Stomach (tissue), 9 donors: ENCODE results near the gene ZNF808. TPM values are rescaled to one million over a fixed set of nuclear protein-coding genes. Genes with fewer than 3 reads are reported as not detected.
"Not testable (repeated sequence)": the region's sequence is repeated elsewhere in the genome, so short reads cannot be mapped to it uniquely, and the experiment has no call there.

Experiments used
- DNase-seq, 2 donors: peaks; one replicate each; pipeline versions ENCODE4 v3.0.0 to v3.0.0-alpha.2; 2013 to 2019
- H3K27ac ChIP-seq, 5 donors: fragments of 200-600 bp in 4 of 5; sonication (generic) in 4 of 5; one replicate each; pipeline ENCODE4 v1.5.1; 2013 to 2019; ENCODE audit warnings: mild to moderate bottlenecking in 1 of 5, moderate library complexity in 1 of 5
- H3K27me3 ChIP-seq, 3 donors: fragments of 200-600 bp; sonication (generic); one replicate each; pipeline ENCODE4 v1.5.1; 2017 to 2019; ENCODE audit warnings: mixed run types in 1 of 3
- H3K36me3 ChIP-seq, 4 donors: fragments of 200-600 bp; sonication (generic); 1 replicate in 3 of 4; 2 replicates in 1 of 4; pipeline ENCODE4 v1.5.1; 2016 to 2019
- H3K4me1 ChIP-seq, 4 donors: fragments of 200-600 bp; sonication (generic); one replicate each; pipeline ENCODE4 v1.5.1; 2016 to 2019
- H3K4me3 ChIP-seq, 4 donors: fragments of 200-600 bp; sonication (generic) in 3 of 4; one replicate each; pipeline ENCODE4 v1.5.1; 2016 to 2019; ENCODE audit warnings: mild to moderate bottlenecking in 1 of 4
- H3K9me3 ChIP-seq, 4 donors: fragments of 200-600 bp; sonication (generic); one replicate each; pipeline ENCODE4 v1.5.1; 2016 to 2019
- CTCF ChIP-seq, 7 experiments: fragments of 450-650 bp in 4 of 7; fragments of 200-600 bp in 3 of 7; sonication (generic) in 3 of 7; IDR thresholded peaks; one replicate each; pipeline ENCODE4 v1.5.1; 2016 to 2019; ENCODE audit warnings: antibody characterized with exemption in 7 of 7, control low read depth in 2 of 7, mild to moderate bottlenecking in 1 of 7
- EP300 ChIP-seq: sonication (generic); formaldehyde crosslinking; IDR thresholded peaks from one replicate; pipeline ENCODE4 v1.6.1; 2017; ENCODE audit warnings: antibody characterized with exemption
- POLR2A ChIP-seq, 4 donors: fragments of 450-650 bp; IDR thresholded peaks; one replicate each; pipeline ENCODE4 v1.6.1; 2016; ENCODE audit warnings: antibody characterized with exemption in 4 of 4, control low read depth in 2 of 4, mild to moderate bottlenecking in 1 of 4, moderate library complexity in 1 of 4
- POLR2AphosphoS5 ChIP-seq, 3 donors: sonication (generic); formaldehyde crosslinking; IDR thresholded peaks; one replicate each; pipeline ENCODE4 v1.6.1; 2016; ENCODE audit warnings: antibody characterized with exemption in 3 of 3
- WGBS, 5 donors: extraction: QIAGEN DNeasy Blood & Tissue Kit in 3 of 5; methylation state at CpG; one replicate each; pipeline versions ENCODE4 v1.1.5 to v1.1.7; 2013 to 2018; 5-methylcytosine and 5-hydroxymethylcytosine counted together
- intact Hi-C: fragments of 100-400 bp; cut with DNase I; formaldehyde crosslinking; loops from one replicate; pipeline ENCODE4 v1.15.1; 2023; ENCODE audit warnings: low total_unique reads
- polyA plus RNA-seq, 3 donors: library from polyadenylated mRNA; stranded (reverse); fragments of 200-250 nt; gene quantifications; one replicate each; pipeline ENCODE4 v1.2.3, GENCODE V29; 2013
- total RNA-seq, 5 donors: library from RNA; depleted of rRNA; stranded (reverse); fragments of >200 nt; gene quantifications; one replicate each; pipeline versions ENCODE4 v1.1.0 to v1.2.3, GENCODE V29; 2014 to 2016
- donor health status: healthy with polysubstance abuse.
- donor health status: Bipolar disorder and iron deficiency.
- donor health status: healthy.

Gene ZNF808
- total and polyA plus RNA-seq, 8 donors, result 0.92 to 41.5 (median 11.8) TPM

- peaks cover 2 to 80% (median 45%) of the 10 kb centered on the region in 4 donors for H3K9me3 ChIP-seq
- H3K27me3 ChIP-seq, result no peaks in the 10 kb centered on the region
- TF ChIP-seq POLR2A (IDR thresholded peaks at IDR 0.05) (no peak), CTCF (IDR thresholded peaks at IDR 0.05) (no peak), POLR2AphosphoS5 (IDR thresholded peaks at IDR 0.05) (no peak), EP300 (no peak)
- H3K4me1 ChIP-seq, result peaks cover 5 to 19% (median 17%) of the 10 kb centered on the region in 4 donors
- intact Hi-C loops, result no loop called here
- H3K36me3 ChIP-seq, result peaks cover 7 to 36% (median 28%) of the 10 kb centered on the region in 4 donors
- DNase-seq, result peak in 1 of 2 donors; percentile 14
- no peak overlapping the region for H3K27ac ChIP-seq
- WGBS, 5 donors, result 80 to 95% (median 89%) methylated on average over 2 of the region's 2 CpGs
- H3K4me3 ChIP-seq, result no peak overlapping the region
Observed at GRCh38 chr19:52566588-52566987, 39.1 kb downstream of the ZNF808 start.

- Histone ChIP-seq H3K4me3 (no peak overlapping the region), H3K36me3 (peaks cover 6 to 34% (median 29%) of the 10 kb centered on the region in 4 donors), H3K27ac (no peak overlapping the region), H3K9me3 (peaks cover 0 to 78% (median 37%) of the 10 kb centered on the region in 4 donors), H3K27me3 (no peaks in the 10 kb centered on the region), H3K4me1 (peaks cover 5 to 21% (median 18%) of the 10 kb centered on the region in 4 donors)
- TF ChIP-seq EP300 (no peak), POLR2A (IDR thresholded peaks at IDR 0.05) (no peak), CTCF (IDR thresholded peaks at IDR 0.05) (no peak), POLR2AphosphoS5 (IDR thresholded peaks at IDR 0.05) (no peak)
- DNase-seq, result no peak
- 95 to 98% (median 97%) methylated on average over 14 of the region's 14 CpGs for WGBS, 5 donors
- intact Hi-C loops, result no loop called here
Observed at GRCh38 chr19:52567921-52568320, 40.5 kb downstream of the ZNF808 start.

DNA sequence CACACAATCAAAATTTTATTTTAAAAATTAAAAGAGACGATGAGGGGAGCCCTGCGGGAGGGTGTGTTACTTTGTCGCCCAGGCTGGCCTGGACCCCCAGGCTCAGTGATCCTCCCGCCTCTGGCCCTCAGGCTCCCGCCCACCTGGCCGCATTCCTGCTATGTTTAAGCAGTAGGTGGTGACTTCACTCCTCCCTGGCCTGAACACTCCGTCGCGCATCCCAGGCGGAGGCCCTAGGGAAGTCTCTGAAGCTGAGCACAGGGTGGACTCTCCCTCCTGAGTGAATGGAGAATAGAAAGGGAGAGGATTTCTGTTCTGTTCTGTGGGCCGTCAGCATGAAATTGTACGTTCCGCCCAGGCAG lies 42.2 kb downstream of the ZNF808 start:
- H3K9me3 ChIP-seq, result peaks cover 0 to 64% (median 28%) of the 10 kb centered on the region in 4 donors

DNA sequence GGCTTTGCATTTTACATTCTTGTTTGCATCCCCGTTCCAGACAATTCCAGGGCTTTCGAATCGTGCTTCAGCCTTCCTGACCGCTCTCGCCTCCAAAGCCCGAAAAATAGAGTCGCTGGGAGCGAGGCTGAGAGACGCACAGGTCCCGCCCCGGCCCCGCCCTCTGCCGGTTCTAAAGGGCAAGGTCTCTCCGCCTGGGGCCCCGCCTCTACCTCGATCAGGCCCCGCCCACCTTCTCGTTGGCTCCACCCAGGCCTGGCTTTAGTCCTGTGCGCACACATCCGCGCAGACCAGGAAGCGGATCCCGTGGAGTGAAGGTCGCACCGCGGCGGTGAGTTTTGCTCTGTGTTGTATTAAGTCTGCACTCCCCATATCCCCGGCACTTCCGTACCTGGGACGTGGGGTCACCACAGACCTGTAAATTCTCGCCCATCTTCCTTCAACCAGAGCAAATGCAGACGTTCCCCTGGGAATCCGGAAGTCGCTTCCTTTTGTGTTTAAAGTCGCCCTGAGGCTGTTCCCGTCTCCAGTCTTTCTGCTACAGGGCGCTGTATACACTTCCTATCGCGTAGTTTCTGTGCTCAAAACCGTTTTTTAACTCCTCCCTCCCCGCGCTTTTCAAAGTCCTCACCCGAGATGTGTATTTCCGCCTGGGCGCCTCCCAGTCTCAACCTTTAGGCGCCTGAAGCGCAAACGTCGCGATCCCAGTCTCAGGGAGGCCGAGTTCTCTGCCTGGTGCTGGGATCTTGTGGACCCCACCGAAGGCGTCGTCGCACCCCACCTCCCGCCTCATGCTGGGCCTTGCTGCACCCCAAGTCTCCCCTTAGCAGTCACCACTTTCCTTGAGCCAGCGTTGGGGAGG lies 42.8 kb downstream of the ZNF808 start, which contains the start of gene ZNF701:
Gene ZNF701 (plus strand): TSS at position 288 of the 862 bp plus-strand sequence. CDS start 3,861 bp downstream, outside the sequence.
- Histone ChIP-seq H3K36me3 (peaks cover 20 to 37% (median 35%) of the 10 kb centered on the region in 4 donors), H3K9me3 (peaks cover 0 to 58% (median 27%) of the 10 kb centered on the region in 4 donors), H3K4me1 (peaks cover 5 to 21% (median 18%) of the 10 kb centered on the region in 4 donors), H3K27me3 (no peaks in the 10 kb centered on the region), H3K4me3 (peak within 1 kb of the TSS; percentile 62 to 87 (median 76)), H3K27ac (peak within 1 kb of the TSS; percentile 82 to 92 (median 88))
- intact Hi-C loops, result no loop called here
- 0 to 1% (median 1%) methylated on average over 53 to 57 of the region's 57 CpGs for WGBS, 5 donors
- peak in 4 of 7 experiments; percentile 7 to 60 (median 28) for TF ChIP-seq CTCF (IDR thresholded peaks at IDR 0.05)
- TF ChIP-seq POLR2AphosphoS5 (IDR thresholded peaks at IDR 0.05), result peak; percentile 93 to 99 (median 98)
- TF ChIP-seq EP300, result no peak
- TF ChIP-seq POLR2A (IDR thresholded peaks at IDR 0.05), result peak in 2 of 4 donors; percentile 38 to 77
- DNase-seq, result peak; percentile 97 to 98

More for the DNA sequence above, 42.2 kb downstream of the ZNF808 start:
- Histone ChIP-seq H3K4me3 (peak overlapping the region; percentile 62 to 87 (median 76)), H3K4me1 (peaks cover 5 to 21% (median 18%) of the 10 kb centered on the region in 4 donors), H3K36me3 (peaks cover 13 to 34% (median 32%) of the 10 kb centered on the region in 4 donors), H3K27ac (peak overlapping the region; percentile 67 to 92 (median 87))
- H3K27me3 ChIP-seq, intact Hi-C loops: not testable (repeated sequence)
- DNase-seq, result peak; percentile 26 to 83
- WGBS, 5 donors, result 6 to 12% (median 8%) methylated on average over 13 of the region's 13 CpGs
